ENCODE results near the gene TLN1.
A peak's percentile ranks its signal among the peaks of the same experiment; 100 is the strongest.

Gene TLN1

GRCh38 chr9:35652829-35653209, 79.2 kb downstream of the TLN1 start:
- TF ChIP-seq CTCF (conservative IDR thresholded peaks at IDR 0.05; ENCODE audit: control insufficient read depth, insufficient read depth, low read depth, low read length): no peak
- DNase-seq (ENCODE audit: low read depth): no peak
- no peak overlapping the region for H3K4me3 ChIP-seq (ENCODE audit: control insufficient read depth, low read depth, low read length)

GRCh38 chr9:35651956-35652828, 79.8 kb downstream of the TLN1 start:
- H3K4me3 ChIP-seq (ENCODE audit: control insufficient read depth, low read depth, low read length): no peak overlapping the region
- peak; percentile 88 for DNase-seq (ENCODE audit: low read depth)
- TF ChIP-seq CTCF (conservative IDR thresholded peaks at IDR 0.05; ENCODE audit: control insufficient read depth, insufficient read depth, low read depth, low read length): no peak

GRCh38 chr9:35650341-35651158, 81.4 kb downstream of the TLN1 start, which contains the start of gene SIT1:
SIT1 (minus strand) TSS chr9:35650931; CDS start chr9:35650853, 78 bp downstream.
- no peak within 1 kb of the TSS for H3K4me3 ChIP-seq (ENCODE audit: control insufficient read depth, low read depth, low read length)
- no peak for TF ChIP-seq CTCF (conservative IDR thresholded peaks at IDR 0.05; ENCODE audit: control insufficient read depth, insufficient read depth, low read depth, low read length)
- no peak for DNase-seq (ENCODE audit: low read depth)

DNA sequence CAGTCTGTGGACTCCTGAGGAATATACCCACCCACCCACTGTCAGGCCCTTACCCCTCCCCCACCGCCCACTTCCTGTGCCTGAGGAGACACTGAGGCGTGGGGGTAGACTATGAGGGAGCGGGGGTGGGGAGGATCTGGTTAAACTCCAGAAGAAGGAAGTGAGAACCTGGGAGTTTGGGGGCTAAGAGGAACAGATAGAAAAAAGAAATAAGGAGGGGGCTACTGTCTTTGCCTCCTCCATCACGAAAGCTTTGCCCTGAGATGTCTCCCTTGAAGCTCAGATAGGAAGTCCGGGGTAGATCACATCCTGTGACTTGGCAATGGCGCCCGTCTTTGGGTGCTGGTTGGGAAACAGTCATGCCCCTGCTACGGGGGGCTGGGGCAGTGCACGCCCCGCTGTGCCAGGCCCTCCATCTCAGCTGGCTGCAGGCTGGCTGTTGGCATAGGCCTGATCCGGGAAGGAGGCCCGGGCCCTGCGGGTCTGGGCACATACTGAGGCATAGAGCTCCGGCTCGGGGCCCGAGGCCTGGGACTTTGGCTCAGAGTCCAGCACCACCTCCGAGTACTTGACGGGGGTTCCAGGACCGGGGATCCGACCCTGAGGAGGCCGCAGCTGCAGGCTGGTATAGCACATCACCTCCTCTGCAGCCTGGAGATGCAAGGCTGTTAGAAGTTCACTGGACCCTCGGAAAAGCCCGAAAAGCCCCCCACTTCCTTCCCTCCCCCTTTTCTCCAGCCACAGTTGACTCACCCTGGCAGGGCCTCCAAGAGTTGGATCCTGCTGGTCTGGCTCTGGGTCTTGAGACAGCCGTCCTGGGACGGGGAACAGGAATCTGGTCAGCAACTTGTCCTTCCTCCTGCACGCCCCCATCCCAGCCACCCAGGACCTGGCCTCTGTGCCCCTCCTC, 82.3 kb downstream of the TLN1 start:
- no peak for TF ChIP-seq CTCF (conservative IDR thresholded peaks at IDR 0.05; ENCODE audit: control insufficient read depth, insufficient read depth, low read depth, low read length)
- DNase-seq (ENCODE audit: low read depth): peak; percentile 67

More for the DNA sequence above, 82.3 kb downstream of the TLN1 start:
- no peak overlapping the region for H3K4me3 ChIP-seq (ENCODE audit: control insufficient read depth, low read depth, low read length)
